DND-41 (cell line): ENCODE data around the gene SLIT1.

Experiments
- EZH2 ChIP-seq: IDR thresholded peaks from 3 replicates; pipeline ENCODE4 v1.6.1; 2012; ENCODE audit warnings: borderline replicate concordance, low read depth, mild to moderate bottlenecking, moderate library complexity, low read length, inconsistent platforms; ENCODE audit not compliant: severe bottlenecking
- TF ChIP-seq, protein P1 (sequence below): IDR thresholded peaks from 2 replicates; pipeline ENCODE4 v1.5.1; 2012; ENCODE audit warnings: borderline replicate concordance, low read length, moderate library complexity, mild to moderate bottlenecking; ENCODE audit not compliant: poor library complexity, severe bottlenecking; ENCODE audit errors: extremely low read depth

DNA sequence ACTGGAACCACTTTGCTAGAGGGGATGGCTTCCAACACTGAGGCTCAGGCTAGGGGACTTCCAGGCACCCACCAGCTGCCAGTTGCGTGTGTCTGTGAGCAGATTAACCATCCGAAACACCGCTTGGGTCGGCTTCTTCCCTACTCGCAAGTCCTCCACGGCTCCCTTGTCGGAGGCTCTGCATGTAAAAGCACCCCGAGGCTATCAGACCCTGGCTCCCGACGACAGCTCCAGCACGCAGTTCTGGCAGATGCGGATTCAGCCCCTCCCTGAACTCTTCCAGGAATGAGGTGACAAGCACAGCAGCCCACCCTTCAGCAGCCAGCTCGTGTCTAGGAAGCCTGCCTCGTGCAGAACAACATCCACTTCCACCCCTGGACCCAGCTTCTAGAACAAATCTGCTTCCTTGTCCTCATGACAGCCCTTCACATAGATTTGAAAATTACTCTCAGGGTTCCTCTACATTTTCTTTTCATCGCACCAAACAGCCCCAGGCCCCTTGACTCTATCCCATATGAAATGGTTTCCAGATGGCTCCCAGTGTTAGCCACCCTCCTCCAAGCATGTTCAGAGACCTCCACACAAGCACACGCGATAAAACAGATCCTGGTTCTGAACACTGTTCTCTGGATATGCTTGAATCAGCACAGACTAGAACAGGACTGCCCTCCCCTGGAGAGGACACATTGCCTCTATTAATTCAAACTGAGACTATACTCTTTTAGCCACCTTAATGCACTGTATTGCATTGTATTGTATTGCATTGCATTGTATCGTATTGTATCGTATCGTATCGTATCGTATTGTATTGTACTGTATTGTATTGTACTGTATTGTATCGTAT is 44.6 kb downstream of the SLIT1 start:
- TF ChIP-seq, protein P1, sequence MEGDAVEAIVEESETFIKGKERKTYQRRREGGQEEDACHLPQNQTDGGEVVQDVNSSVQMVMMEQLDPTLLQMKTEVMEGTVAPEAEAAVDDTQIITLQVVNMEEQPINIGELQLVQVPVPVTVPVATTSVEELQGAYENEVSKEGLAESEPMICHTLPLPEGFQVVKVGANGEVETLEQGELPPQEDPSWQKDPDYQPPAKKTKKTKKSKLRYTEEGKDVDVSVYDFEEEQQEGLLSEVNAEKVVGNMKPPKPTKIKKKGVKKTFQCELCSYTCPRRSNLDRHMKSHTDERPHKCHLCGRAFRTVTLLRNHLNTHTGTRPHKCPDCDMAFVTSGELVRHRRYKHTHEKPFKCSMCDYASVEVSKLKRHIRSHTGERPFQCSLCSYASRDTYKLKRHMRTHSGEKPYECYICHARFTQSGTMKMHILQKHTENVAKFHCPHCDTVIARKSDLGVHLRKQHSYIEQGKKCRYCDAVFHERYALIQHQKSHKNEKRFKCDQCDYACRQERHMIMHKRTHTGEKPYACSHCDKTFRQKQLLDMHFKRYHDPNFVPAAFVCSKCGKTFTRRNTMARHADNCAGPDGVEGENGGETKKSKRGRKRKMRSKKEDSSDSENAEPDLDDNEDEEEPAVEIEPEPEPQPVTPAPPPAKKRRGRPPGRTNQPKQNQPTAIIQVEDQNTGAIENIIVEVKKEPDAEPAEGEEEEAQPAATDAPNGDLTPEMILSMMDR, result no peak
- no peak for TF ChIP-seq EZH2
